GM21576 (cell line): ENCODE measurements around the gene SLC1A2.

ENCODE experiments used
- ATAC-seq: cut with Tn5 transposase; IDR thresholded peaks from one replicate; pipeline ENCODE4 v1.9.1; 2021; ENCODE audit warnings: mild to moderate bottlenecking, moderate library complexity; ENCODE audit not compliant: unreplicated experiment

Gene SLC1A2

DNA sequence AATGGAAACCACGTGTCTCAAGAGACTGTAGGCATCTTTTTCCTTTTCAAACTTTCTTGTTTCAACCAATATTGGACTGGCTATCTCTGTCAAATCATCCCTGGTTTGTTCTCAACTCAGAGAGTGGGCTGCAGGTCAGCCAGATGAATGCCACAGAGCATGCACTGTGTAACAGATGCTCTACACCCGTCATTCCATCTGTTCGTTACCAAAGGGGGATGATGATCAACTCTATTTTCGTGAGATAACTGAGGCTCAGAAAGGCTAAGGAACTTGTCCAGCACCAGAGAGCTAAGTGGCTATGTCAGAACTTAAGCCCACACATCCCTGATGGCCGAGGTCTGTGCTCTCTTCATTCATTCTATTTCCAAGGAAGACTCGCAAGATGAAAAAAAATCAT is 42.1 kb downstream of the SLC1A2 start:
- ATAC-seq = no peak

DNA sequence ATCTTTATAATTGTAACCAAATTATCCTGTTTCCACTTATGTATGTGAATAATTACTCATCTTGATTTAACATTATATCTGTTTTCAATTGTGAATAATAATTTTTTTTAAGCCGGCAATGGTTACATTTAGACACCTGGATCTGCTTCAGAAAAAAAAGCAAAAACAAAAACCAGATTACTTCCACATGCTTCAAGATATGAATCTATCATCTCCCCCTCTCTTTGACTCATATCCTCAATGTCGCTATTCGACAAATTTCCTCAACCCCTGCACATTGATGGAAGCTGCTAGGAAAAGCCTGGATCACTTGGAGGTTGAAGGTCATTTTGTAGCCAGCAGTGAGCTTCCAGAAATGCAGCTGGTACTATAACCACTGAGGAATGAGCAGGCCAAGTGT is 42.7 kb downstream of the SLC1A2 start:
- ATAC-seq = no peak

DNA sequence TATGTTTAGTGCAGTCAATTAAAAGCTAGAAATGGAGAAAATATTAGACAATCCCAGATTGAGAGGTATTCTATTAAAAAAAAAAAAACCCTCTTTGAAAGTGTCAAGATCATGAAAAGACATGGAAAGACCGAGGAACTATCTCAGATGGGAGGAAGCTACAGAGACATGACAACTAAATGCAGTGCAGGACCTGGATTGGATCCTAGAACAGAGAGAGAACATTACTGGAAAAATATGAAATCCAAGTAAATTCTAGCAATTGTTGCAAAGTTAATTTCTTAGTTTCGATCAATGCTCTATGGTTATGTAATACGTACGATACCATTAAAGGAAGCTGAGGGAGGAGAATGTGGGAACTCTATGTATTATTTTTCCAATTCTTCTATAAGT is 43.2 kb downstream of the SLC1A2 start:
- ATAC-seq = no peak

- no peak for ATAC-seq
These were observed 43.8 kb downstream of the SLC1A2 start for GRCh38 chr11:35375332-35376117.

DNA sequence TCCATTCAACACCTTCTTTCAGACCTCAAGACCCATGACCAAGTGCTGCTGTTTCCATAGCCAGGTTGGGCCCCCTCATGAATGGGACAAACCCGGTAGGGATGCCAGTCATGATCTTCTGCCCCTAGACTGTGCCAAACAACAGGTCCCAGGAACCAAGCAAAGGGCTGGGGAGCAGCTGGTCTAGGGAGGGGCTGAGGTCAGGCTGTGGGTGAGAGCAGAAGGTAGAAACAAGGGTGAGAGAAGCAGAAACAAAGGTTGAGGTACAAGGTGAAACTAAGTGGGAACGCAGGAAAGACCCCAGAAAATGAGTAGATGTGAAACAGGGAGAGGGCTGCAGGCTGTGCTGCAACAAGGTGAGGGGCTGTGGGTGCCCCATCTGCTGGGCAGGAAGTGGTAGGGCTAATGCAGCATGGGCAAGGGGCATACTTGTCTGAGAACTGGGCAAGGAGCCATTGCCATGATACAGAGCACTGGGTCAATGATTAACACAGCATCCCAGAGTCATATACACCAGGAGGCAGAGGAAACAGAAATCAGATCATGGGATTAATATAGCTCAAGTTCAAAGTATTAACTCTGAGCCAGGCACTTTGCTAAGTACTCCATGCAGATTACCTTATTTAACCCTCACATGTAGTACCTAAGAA is 45.9 kb downstream of the SLC1A2 start:
- ATAC-seq = no peak

GRCh38 chr11:35372565-35373283 is 46.6 kb downstream of the SLC1A2 start:
- no peak for ATAC-seq

GRCh38 chr11:35367491-35367890 is 51.9 kb downstream of the SLC1A2 start:
- ATAC-seq = no peak

GRCh38 chr11:35366798-35367197 is 52.6 kb downstream of the SLC1A2 start:
- no peak for ATAC-seq

DNA sequence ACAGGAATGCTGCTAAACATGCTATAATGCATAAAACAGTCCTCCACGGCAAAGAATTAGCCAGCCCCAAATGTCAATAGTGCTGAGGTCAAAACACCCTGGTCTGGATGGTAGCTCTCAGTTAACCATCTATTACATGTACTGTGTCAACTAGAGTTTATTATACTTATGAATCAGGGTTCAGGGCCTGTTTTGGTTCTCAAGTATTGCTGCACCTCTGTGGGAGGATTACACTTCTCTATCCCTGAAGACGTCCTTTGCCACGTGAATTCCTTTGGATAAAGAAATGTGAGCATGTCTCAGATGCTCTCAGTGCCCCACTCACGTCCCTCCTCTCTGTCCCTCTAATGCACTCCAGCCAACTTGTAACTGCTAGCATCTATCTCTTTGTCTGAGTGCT is 53.4 kb downstream of the SLC1A2 start:
- ATAC-seq = no peak

DNA sequence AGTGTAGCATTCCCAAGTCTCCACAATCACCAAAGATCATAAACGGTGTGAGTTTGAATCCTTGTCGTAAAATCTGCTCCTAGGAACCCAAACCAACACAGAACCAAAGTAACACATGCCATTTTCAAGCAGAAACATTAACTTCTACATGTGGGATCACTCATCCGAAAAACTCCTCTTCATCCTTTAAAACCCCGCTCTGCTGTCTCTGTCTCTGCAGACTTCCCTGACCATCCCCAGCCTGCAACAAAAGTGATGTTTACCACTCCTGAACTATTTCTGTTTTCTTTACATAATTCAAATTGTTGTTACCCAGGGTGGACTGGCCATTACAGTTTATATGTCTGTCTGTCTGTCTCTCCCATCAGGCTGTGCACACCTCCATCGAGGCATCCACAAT is 54.0 kb downstream of the SLC1A2 start:
- ATAC-seq = no peak

DNA sequence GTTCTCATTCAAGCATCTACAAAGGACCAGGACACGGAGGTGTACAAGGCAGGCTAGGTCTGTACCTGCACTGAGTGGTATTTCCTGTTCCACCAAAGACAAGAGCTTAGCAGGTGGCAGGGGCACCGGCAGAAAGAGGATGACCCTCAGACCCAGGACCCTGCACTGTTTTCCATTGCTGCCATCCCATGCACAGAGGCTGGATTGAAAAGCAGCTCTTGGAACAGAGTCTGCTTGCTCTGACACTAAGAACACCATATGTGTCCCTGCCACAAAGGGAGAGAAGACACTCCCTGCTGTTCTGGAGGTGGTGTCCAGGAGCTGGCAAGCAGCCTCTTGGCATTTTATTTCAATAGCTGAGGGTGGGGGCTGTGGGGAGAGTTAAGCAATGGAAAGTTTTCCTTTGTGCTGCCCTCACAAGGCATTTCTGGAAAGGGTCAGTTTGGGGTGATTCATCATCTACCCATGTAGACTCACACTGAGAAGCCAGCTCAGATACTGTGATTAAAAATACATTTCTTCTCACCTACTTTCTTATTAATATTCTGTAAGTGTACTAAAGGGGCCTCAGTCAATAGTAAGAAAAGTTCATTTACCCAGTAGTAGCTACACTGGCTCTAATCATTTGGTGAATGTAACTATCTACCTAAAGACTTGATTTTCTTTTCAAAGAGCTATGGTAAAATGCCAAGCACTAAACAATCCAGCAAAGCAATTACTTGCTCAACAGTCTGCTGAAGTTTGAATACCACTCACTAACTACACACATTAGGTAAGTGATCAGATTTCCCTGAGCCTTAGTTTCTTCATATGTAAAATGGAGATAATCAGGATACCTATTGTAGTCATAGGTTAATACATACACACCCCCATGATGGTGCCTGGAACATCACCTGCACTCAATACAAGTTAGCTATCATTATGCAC is 55.2 kb downstream of the SLC1A2 start:
- no peak for ATAC-seq

DNA sequence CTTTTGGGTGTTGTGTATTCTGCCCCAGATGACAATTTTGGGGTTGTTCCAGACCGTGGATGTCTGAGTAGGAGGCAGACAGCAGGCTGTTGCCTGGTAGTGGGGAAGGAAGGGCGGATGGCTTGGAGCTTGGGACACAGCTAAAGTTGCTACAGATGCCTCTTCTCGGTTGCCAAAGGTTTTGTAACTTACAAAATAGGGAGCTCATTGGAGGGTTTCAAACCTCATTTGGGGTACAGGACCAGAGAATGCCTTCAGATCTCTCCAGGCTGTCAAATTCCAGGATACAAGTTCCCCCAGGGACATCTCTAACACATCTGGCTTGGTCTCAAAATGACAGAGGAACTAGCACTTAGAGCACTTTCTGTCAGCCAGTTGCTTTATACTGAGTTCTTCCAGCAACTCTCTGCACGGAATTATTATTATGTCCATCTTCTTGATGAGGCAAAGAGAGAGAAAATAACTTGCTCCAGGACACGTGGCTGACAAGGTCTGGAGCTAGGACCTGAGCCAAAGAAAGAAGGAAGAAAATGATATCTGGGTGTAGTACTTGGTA is 56.0 kb downstream of the SLC1A2 start:
- no peak for ATAC-seq

- no peak for ATAC-seq
These were observed 56.8 kb downstream of the SLC1A2 start for GRCh38 chr11:35362521-35362980.

- ATAC-seq = no peak
These were observed 59.3 kb downstream of the SLC1A2 start for GRCh38 chr11:35360055-35360530.

GRCh38 chr11:35359321-35360054 is 59.9 kb downstream of the SLC1A2 start:
- no peak for ATAC-seq

DNA sequence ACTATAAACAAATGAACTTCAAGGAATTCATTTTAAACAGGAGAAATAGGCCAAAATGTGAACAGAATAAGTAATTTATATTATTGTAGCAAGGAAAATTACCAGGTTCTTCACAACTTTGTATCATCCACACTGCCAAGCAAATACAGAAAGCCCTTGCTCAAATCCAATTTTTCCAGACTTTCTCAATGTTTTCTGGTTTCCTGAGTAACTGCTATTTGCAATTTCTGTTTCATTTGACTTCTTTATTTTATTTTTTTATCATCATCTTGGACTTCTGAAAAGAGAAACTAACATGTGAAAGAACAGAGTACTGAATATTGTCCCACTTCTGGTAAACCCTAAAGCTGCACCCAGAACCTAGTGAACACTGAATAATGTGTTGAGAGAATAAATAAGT is 61.0 kb downstream of the SLC1A2 start:
- no peak for ATAC-seq

DNA sequence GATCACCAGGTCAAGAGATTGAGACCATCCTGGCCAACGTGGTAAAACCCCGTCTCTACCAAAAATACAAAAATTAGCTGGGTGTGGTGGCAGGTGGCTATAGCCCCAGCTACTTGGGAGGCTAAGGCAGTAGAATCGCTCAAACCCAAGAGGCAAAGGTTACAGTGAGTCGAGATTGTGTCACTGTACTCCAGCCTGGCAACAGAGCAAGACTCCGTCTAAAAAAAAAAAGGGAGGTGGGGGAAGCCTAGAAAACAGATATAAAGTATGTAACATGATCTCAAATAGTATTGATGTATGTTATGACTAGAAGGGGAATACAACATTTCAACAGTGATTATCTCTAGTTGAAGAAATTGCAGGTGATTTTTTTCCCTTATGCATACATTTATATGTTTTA is 61.4 kb downstream of the SLC1A2 start:
- no peak for ATAC-seq

DNA sequence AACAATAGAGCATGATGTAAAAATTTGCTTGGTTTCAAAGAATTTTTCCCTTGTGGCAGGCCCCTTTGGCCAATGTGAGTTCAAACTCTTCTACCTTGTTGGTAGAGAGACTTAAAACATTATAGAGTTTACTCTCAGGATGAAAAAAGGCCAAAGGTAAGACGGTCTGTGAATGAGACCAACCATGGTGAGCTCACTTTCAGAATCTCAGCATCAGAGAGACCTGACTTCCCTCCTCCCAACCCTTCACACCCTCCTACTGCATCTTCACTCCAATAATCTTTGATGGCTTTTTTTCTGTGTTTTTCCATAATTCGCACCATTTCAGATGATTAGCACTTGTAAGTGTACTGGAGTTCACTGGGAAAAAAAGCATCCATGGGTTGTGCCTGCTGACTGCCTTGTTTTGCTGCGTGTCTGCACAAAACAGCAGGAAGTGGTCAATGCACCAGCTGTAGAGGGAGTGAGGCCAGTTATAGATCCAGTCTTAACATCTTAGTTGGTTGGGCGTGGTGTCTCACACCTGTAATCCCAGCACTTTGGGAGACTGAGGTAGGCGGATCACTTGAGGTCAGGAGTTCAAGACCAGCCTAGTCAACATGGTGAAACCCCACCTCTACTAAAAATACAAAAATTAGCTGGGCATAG is 64.1 kb downstream of the SLC1A2 start:
- ATAC-seq = no peak

DNA sequence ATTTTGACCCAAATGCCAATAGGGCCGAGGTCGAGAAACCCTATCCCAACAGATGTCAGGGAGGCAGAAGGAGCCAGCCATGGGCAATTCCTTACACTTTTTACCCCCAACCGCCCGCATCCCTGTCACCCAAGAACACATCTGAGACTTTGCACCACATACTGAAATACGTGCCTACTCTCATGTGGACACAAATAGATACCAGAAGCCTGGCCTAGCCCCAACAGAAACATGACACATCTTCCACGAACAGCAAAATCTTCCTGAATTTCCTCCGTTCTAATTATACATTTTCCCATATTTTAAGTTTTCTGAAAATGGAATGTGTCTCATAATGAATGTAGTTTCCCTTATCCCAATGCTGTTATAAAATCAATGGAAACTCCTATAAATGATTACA is 64.7 kb downstream of the SLC1A2 start:
- ATAC-seq = no peak
